ENCODE data around the gene SOX10.
"Not testable (repeated sequence)": the region's sequence is repeated elsewhere in the genome, so short reads cannot be mapped to it uniquely, and the experiment has no call there.

Gene SOX10

DNA sequence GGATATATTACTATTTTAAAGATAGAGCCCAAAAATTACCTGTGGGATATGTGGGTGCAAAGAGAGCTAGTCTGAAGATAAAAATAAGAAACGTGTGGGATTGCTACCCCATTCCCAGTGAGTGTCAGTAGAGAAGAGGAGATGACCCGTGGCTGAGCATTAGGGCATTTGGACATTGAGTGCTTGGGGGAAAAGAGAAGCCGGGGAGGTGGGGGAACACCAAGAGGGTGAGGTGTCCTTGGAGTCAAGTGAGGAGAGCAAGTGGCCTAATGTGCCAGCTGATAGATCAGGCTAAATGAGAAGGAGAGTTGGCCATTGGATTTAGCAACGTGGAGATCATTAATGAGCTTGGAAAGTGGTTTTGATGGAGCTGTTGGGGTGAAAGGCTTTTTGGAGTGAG is 29.7 kb downstream of the SOX10 start:
- peaks cover 31% of the 10 kb centered on the region for H3K36me3 ChIP-seq (ENCODE audit: control insufficient read depth, insufficient read depth, low read length)
- peak overlapping the region; percentile 100 for H3K4me3 ChIP-seq (ENCODE audit: low read depth, low read length)
- H3K9me3 ChIP-seq (ENCODE audit: control insufficient read depth, insufficient read depth, low read depth, low read length) = no peaks in the 10 kb centered on the region
- peaks cover 4% of the 10 kb centered on the region; the same call in 1 of the 2 replicates for H3K4me1 ChIP-seq (ENCODE audit: control insufficient read depth, insufficient read depth, low read length)
- no peak overlapping the region for H3K27ac ChIP-seq (ENCODE audit: low read depth, low read length)
- peaks cover 13% of the 10 kb centered on the region for H3K27me3 ChIP-seq (ENCODE audit: control insufficient read depth, insufficient read depth, low read length)
- no peak overlapping the region for H3K9ac ChIP-seq (ENCODE audit: low read length)

DNA sequence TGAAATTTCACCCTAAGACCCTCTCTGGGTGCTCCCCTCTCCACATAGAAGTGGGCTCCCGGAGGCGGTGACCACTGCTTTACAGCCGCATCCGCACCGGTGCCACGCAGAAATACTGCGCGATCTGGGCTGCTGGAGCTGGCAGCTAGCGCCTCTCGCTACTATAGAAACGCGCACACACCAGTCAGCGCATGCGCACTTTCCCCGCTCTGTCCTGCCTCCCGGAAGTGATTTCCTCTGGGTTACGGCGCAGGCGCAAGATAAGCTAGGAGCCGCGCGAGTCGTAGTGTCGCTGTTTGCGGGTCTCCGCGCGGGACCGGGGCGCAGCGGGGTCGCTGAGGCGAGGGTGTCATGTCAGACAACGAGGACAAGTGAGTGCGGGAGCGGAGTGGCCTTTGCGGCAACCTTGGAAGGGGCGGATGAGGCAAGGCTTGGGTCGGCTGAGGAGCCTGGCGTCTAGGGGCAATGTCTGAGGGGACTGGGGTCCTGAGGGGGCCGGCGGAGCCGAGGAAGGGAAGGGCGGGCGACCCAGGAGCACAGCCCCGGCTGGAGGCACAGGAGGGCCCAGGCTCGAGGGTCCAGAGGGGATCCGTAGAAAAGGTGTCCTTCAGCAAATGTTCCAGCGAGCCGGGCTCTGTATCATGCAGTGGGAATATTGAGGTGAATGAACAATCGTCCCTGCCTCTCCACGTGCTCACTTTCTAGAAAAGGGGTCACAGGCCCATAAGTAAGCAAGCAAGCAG is 30.7 kb downstream of the SOX10 start, which contains the start of the genes C22orf23 and POLR2F:
TSS of gene C22orf23 (minus strand) at position 165 of the 743 bp plus-strand sequence. CDS start 452 bp downstream, outside the sequence.
TSS of gene POLR2F (plus strand) at position 263 of the 743 bp plus-strand sequence. CDS start at position 352, 89 bp downstream.
- H3K4me3 ChIP-seq (ENCODE audit: low read depth, low read length) = peak within 1 kb of the TSS; percentile 100
- H3K36me3 ChIP-seq (ENCODE audit: control insufficient read depth, insufficient read depth, low read length) = peaks cover 20% of the 10 kb centered on the region
- peak within 1 kb of the TSS; percentile 93 for H3K9ac ChIP-seq (ENCODE audit: low read length)
- H3K9me3 ChIP-seq (ENCODE audit: control insufficient read depth, insufficient read depth, low read depth, low read length) = no peaks in the 10 kb centered on the region
- H3K27ac ChIP-seq (ENCODE audit: low read depth, low read length) = peak within 1 kb of the TSS; percentile 77; the same call in 1 of the 2 replicates
- H3K27me3 ChIP-seq (ENCODE audit: control insufficient read depth, insufficient read depth, low read length) = peaks cover 13% of the 10 kb centered on the region
- peaks cover 4% of the 10 kb centered on the region; the same call in 1 of the 2 replicates for H3K4me1 ChIP-seq (ENCODE audit: control insufficient read depth, insufficient read depth, low read length)

DNA sequence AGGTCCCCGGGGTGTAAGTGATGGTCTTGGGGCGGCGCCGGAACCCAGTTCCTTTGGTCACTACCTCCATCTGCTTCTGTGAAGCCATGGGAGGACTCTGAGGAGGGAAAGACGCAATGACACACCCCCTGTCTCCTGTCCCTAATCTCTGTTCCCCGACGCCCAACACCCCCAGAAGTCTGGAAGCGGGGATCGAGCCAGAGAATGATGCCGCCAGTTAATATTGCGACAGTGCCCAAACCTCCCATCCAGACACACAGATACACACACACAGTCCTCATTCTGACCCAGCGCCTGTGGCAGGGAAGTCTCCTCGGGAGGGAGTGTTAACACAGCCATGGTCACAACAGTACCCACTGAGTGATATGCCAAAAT is 31.3 kb downstream of the SOX10 start:
- Histone ChIP-seq H3K27ac (ENCODE audit: low read depth, low read length) (no peak overlapping the region), H3K36me3 (ENCODE audit: control insufficient read depth, insufficient read depth, low read length) (peaks cover 16% of the 10 kb centered on the region), H3K27me3 (ENCODE audit: control insufficient read depth, insufficient read depth, low read length) (peaks cover 13% of the 10 kb centered on the region), H3K4me3 (ENCODE audit: low read depth, low read length) (peak overlapping the region; percentile 100), H3K4me1 (ENCODE audit: control insufficient read depth, insufficient read depth, low read length) (peaks cover 4% of the 10 kb centered on the region; the same call in 1 of the 2 replicates), H3K9ac (ENCODE audit: low read length) (peak overlapping the region; percentile 51), H3K9me3 (ENCODE audit: control insufficient read depth, insufficient read depth, low read depth, low read length) (no peaks in the 10 kb centered on the region)

DNA sequence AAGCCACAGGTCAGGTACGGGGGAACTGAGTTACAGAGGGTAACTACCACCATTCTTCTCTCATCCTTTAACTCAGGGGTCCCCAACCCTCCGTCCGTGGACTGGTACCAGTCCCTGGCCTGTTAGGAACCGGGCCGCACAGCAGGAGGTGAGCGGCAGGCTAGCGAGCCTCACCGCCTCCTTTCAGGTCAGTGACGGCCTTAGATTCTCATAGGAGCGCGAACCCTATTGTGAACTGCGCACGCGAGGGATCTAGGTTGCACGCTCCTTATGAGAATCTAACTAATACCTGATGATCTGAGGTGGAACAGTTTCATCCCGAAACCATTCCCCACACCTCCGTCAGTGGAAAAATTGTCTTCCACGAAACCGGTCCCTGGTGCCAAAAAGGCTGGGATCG is 31.7 kb downstream of the SOX10 start:
- not testable (repeated sequence) for H3K9me3 ChIP-seq (ENCODE audit: control insufficient read depth, insufficient read depth, low read depth, low read length); H3K4me1 ChIP-seq (ENCODE audit: control insufficient read depth, insufficient read depth, low read length); H3K27ac ChIP-seq (ENCODE audit: low read depth, low read length); H3K9ac ChIP-seq (ENCODE audit: low read length)
- peak overlapping the region; percentile 100 for H3K4me3 ChIP-seq (ENCODE audit: low read depth, low read length)
- H3K27me3 ChIP-seq (ENCODE audit: control insufficient read depth, insufficient read depth, low read length) = peaks cover 13% of the 10 kb centered on the region
- H3K36me3 ChIP-seq (ENCODE audit: control insufficient read depth, insufficient read depth, low read length) = peaks cover 12% of the 10 kb centered on the region

DNA sequence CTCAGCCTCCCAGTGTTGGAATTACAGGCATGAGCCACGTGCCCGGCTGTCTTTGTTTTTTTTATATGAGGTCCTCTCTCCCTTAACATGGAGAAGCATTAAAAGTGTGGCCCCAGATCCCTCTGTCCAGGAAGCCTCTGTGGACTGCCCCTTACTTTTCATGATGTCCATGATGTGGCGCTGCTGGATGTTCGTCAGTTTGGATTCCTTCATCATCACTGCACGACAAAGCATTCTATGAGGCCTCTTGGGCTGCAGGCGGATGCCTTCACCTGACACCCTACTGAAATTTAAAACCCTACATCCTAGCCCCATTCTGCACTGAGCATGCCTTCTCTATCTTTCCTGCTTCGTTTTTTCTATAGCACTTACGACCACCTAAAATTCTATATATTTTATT is 33.0 kb downstream of the SOX10 start:
- no peaks in the 10 kb centered on the region; the same call in 1 of the 2 replicates for H3K36me3 ChIP-seq (ENCODE audit: control insufficient read depth, insufficient read depth, low read length)
- peaks cover 4% of the 10 kb centered on the region; the same call in 1 of the 2 replicates for H3K4me1 ChIP-seq (ENCODE audit: control insufficient read depth, insufficient read depth, low read length)
- no peak overlapping the region for H3K4me3 ChIP-seq (ENCODE audit: low read depth, low read length)
- H3K27ac ChIP-seq (ENCODE audit: low read depth, low read length) = no peak overlapping the region
- H3K27me3 ChIP-seq (ENCODE audit: control insufficient read depth, insufficient read depth, low read length) = peaks cover 13% of the 10 kb centered on the region
- H3K9me3 ChIP-seq (ENCODE audit: control insufficient read depth, insufficient read depth, low read depth, low read length) = no peaks in the 10 kb centered on the region
- H3K9ac ChIP-seq (ENCODE audit: low read length) = no peak overlapping the region

DNA sequence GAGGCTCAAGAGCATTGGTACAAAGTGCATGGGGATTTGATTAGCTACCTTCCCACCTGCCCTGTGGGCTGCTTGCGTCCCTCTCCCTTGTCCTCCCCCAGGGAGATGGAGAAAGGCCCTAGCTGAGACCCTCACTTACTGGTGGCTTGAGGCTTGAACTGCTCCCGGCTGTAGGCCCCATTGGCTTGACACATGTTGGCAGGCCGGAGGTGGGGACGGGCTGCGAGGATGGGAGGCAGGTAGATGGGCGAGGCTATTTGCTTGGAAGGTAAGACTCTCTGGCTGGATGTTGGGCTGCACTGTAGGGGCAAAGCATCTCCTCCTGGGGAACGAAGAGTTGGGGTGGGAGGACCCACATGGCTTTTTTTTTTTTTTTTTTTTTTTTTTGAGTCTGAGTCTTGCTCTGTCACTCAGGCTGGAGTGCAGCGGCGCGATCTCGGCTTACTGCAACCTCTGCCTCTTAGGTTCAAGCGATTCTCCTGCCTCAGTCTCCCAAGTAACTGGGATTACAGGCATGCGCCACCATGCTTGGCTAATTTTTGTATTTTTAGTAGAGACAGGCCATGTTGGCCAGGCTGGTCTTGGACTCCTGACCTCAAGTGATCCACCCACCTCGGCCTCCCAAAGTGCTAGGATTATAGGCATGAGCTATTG is 37.1 kb downstream of the SOX10 start:
- not testable (repeated sequence) for H3K4me1 ChIP-seq (ENCODE audit: control insufficient read depth, insufficient read depth, low read length); H3K27me3 ChIP-seq (ENCODE audit: control insufficient read depth, insufficient read depth, low read length); H3K27ac ChIP-seq (ENCODE audit: low read depth, low read length); H3K4me3 ChIP-seq (ENCODE audit: low read depth, low read length); H3K9ac ChIP-seq (ENCODE audit: low read length); H3K9me3 ChIP-seq (ENCODE audit: control insufficient read depth, insufficient read depth, low read depth, low read length); H3K36me3 ChIP-seq (ENCODE audit: control insufficient read depth, insufficient read depth, low read length)

DNA sequence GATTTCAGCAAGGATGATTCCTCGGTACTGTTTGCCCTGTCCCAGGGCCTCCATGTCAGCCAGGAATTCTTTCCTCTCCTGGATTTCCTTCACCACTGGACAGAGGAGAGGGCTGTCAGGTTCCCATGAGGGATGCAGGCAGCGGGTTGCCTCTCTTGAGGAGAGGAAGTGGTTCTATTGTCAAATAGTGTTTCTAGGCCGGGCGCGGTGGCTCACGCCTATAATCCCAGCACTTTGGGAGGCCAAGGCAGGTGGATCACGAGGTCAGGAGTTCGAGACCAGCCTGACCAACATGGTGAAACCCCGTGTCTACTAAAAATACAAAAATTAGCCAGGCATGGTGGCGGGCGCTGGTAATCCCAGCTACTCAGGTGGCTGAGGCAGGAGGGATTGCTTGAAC is 39.9 kb downstream of the SOX10 start:
- not testable (repeated sequence) for H3K9ac ChIP-seq (ENCODE audit: low read length); H3K9me3 ChIP-seq (ENCODE audit: control insufficient read depth, insufficient read depth, low read depth, low read length); H3K4me3 ChIP-seq (ENCODE audit: low read depth, low read length); H3K27ac ChIP-seq (ENCODE audit: low read depth, low read length); H3K27me3 ChIP-seq (ENCODE audit: control insufficient read depth, insufficient read depth, low read length); H3K4me1 ChIP-seq (ENCODE audit: control insufficient read depth, insufficient read depth, low read length)
- peaks cover 29% of the 10 kb centered on the region for H3K36me3 ChIP-seq (ENCODE audit: control insufficient read depth, insufficient read depth, low read length)

DNA sequence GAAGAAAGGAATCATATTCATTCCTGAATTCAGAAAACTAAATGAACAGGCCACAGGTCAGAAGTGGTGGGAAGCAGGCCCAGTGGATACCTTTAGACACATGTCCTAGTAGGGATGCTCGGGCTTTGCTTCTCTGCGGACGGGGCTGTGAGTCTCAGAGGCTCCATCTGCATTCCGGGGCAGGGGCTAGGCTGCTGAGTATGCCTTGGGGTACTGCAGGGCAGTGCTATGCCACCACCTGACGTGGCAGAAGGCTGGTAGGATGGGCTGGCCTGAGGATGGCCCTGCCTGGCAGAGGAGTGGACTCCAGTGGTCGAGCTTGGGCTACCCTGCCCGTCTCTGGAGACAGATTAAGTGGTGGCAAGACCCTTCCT is 40.5 kb downstream of the SOX10 start:
- Histone ChIP-seq H3K27me3 (ENCODE audit: control insufficient read depth, insufficient read depth, low read length) (no peaks in the 10 kb centered on the region), H3K4me3 (ENCODE audit: low read depth, low read length) (no peak overlapping the region), H3K36me3 (ENCODE audit: control insufficient read depth, insufficient read depth, low read length) (peaks cover 35% of the 10 kb centered on the region), H3K27ac (ENCODE audit: low read depth, low read length) (no peak overlapping the region; the same call in 1 of the 2 replicates), H3K9me3 (ENCODE audit: control insufficient read depth, insufficient read depth, low read depth, low read length) (no peaks in the 10 kb centered on the region), H3K4me1 (ENCODE audit: control insufficient read depth, insufficient read depth, low read length) (no peaks in the 10 kb centered on the region), H3K9ac (ENCODE audit: low read length) (no peak overlapping the region)

DNA sequence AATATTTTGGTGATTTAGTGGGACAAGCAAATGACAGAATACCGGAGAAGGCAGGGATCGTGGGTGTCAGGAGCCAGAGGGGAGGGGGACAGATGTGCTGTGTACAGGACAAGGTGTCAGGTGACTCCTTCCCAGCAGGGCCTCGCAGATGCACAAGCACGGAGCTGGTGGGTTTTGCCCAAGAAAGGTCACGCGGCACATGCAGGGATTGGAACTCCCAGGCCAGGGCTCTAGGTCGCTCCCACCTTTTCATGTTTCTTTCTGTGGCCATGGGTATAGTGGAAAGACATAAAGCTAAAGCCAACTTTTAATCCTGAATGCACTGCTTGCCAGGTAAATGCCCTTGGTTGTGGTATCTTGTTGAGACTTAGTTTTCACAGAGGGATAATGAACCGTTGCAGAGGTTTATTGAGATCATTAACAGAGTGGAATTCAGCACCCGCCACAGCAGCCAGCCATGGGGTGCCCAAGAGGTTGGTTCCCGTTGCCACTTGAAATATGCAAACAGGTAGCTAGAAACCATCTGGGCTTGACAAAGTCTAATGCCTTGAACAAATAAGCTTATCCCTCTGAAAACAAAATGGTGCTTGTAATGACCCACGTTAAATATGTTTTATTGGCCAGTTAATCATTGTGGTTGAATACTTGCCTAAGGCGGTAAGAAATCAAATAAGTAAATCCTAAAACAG is 41.1 kb downstream of the SOX10 start:
- Histone ChIP-seq H3K9ac (ENCODE audit: low read length) (no peak overlapping the region), H3K27me3 (ENCODE audit: control insufficient read depth, insufficient read depth, low read length) (no peaks in the 10 kb centered on the region), H3K9me3 (ENCODE audit: control insufficient read depth, insufficient read depth, low read depth, low read length) (no peaks in the 10 kb centered on the region), H3K4me1 (ENCODE audit: control insufficient read depth, insufficient read depth, low read length) (no peaks in the 10 kb centered on the region), H3K27ac (ENCODE audit: low read depth, low read length) (peak overlapping the region; percentile 14; the same call in 1 of the 2 replicates), H3K36me3 (ENCODE audit: control insufficient read depth, insufficient read depth, low read length) (peaks cover 36% of the 10 kb centered on the region), H3K4me3 (ENCODE audit: low read depth, low read length) (no peak overlapping the region)

DNA sequence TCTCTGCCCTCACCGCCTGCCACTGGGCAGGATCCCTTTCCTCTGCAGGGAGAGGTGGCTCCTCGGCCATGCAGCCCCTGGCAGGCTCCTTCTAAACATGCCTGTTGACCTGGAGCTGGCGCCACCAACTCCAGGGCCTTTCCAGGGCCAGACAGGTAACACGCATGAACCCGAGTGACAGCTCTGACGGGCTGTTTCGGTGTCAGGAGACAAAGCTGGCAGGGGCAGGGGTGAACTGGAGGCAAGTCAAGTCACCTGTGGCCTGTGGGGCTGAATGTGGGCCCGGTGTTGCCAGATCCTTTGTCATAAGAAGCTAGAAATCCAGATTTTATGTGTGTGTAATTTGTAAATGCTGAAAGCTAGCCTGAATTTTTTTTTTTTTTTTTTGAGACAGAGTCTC is 42.2 kb downstream of the SOX10 start:
- H3K9me3 ChIP-seq (ENCODE audit: control insufficient read depth, insufficient read depth, low read depth, low read length) = no peaks in the 10 kb centered on the region
- no peak overlapping the region for H3K27ac ChIP-seq (ENCODE audit: low read depth, low read length)
- no peak overlapping the region for H3K9ac ChIP-seq (ENCODE audit: low read length)
- H3K4me1 ChIP-seq (ENCODE audit: control insufficient read depth, insufficient read depth, low read length) = no peaks in the 10 kb centered on the region
- H3K36me3 ChIP-seq (ENCODE audit: control insufficient read depth, insufficient read depth, low read length) = peaks cover 45% of the 10 kb centered on the region
- no peak overlapping the region for H3K4me3 ChIP-seq (ENCODE audit: low read depth, low read length)
- H3K27me3 ChIP-seq (ENCODE audit: control insufficient read depth, insufficient read depth, low read length) = no peaks in the 10 kb centered on the region

All from HUES6 (cell line).